OCI-LY3 (cell line): ENCODE measurements around the gene CUBN.

Source experiments
- H2AFZ ChIP-seq: fragments of 200-600, 300-600 bp; shearing (Covaris generic); 2 replicates; pipeline ENCODE4 v1.6.0; 2014; ENCODE audit warnings: antibody characterized with exemption, low read depth, low read length
- H3K27ac ChIP-seq: fragments of 200-600, 300-600 bp; sonication (generic); 2 replicates; pipeline ENCODE4 v1.5.1; 2014; ENCODE audit warnings: mild to moderate bottlenecking, low read length, moderate library complexity, mixed read lengths
- H3K27me3 ChIP-seq: fragments of 200-600, 300-600 bp; sonication (generic); 2 replicates; pipeline ENCODE4 v1.6.1; 2014; ENCODE audit warnings: low read depth, low read length, mixed read lengths
- H3K36me3 ChIP-seq: fragments of 200-600, 300-600 bp; sonication (generic); replicated peaks from 2 replicates; pipeline ENCODE3; 2014; ENCODE audit warnings: low read depth, low read length, mixed read lengths
- H3K4me1 ChIP-seq: fragments of 300-600, 200-600 bp; sonication (generic); 2 replicates; pipeline ENCODE4 v1.6.1; 2014; ENCODE audit warnings: low read length, mixed read lengths
- H3K4me2 ChIP-seq: fragments of 200-600, 300-600 bp; sonication (generic); 2 replicates; pipeline ENCODE4 v1.6.1; 2014; ENCODE audit warnings: low read length, mixed read lengths
- H3K4me3 ChIP-seq: fragments of 300-600, 200-600 bp; sonication (generic); 2 replicates; pipeline ENCODE4 v1.5.1; 2014; ENCODE audit warnings: antibody characterized with exemption, mild to moderate bottlenecking, low read length, moderate library complexity
- H3K79me2 ChIP-seq: fragments of 300-600, 200-600 bp; shearing (Covaris generic); 2 replicates; pipeline ENCODE4 v1.6.1; 2014; ENCODE audit warnings: mild to moderate bottlenecking, low read length, mixed read lengths
- H3K9ac ChIP-seq: fragments of 300-600, 200-600 bp; shearing (Covaris generic); 2 replicates; pipeline ENCODE4 v1.6.0; 2014; ENCODE audit warnings: mild to moderate bottlenecking, low read length, moderate library complexity
- H3K9me3 ChIP-seq: fragments of 200-600, 300-600 bp; shearing (Covaris generic); 2 replicates; pipeline ENCODE4 v1.6.1; 2014; ENCODE audit warnings: low read length, mixed read lengths; ENCODE audit not compliant: insufficient read depth
- H4K20me1 ChIP-seq: fragments of 200-600, 300-600 bp; sonication (generic); 2 replicates; pipeline ENCODE4 v1.6.1; 2016; ENCODE audit warnings: low read length, mixed read lengths; ENCODE audit not compliant: insufficient read depth
- CTCF ChIP-seq: fragments of 200-600, 300-600 bp; sonication (generic); IDR thresholded peaks from 2 replicates; pipeline ENCODE4 v1.5.1; 2014; ENCODE audit warnings: antibody characterized with exemption, low read length, low read depth
- EZH2phosphoT487 ChIP-seq: fragments of 200-600 bp; shearing (Covaris generic); IDR thresholded peaks from 2 replicates; pipeline ENCODE4 v1.6.1; 2018; ENCODE audit warnings: antibody characterized with exemption, mixed run types, low read depth

Gene CUBN

GRCh38 chr10:17147884-17148489 is 18.4 kb upstream of the CUBN start:
- Histone ChIP-seq H3K79me2 (no peaks in the 10 kb centered on the region), H3K4me3 (no peak overlapping the region), H3K4me1 (no peaks in the 10 kb centered on the region), H3K9me3 (no peaks in the 10 kb centered on the region), H4K20me1 (no peaks in the 10 kb centered on the region), H3K4me2 (no peak overlapping the region), H3K36me3 (no peaks in the 10 kb centered on the region), H3K9ac (no peak overlapping the region), H3K27me3 (no peaks in the 10 kb centered on the region), H3K27ac (no peak overlapping the region), H2AFZ (no peak overlapping the region)
- TF ChIP-seq CTCF, result no peak
- no peak for TF ChIP-seq EZH2phosphoT487

- H3K79me2 ChIP-seq, result no peaks in the 10 kb centered on the region
- no peak overlapping the region for H3K4me2 ChIP-seq
- H2AFZ ChIP-seq, result no peak overlapping the region
- H3K27me3 ChIP-seq, result no peaks in the 10 kb centered on the region
- H3K36me3 ChIP-seq, result no peaks in the 10 kb centered on the region
- TF ChIP-seq EZH2phosphoT487 (no peak), CTCF (no peak)
- H3K4me1 ChIP-seq, result no peaks in the 10 kb centered on the region
- H3K9me3 ChIP-seq, result no peaks in the 10 kb centered on the region
- no peaks in the 10 kb centered on the region for H4K20me1 ChIP-seq
- no peak overlapping the region for H3K9ac ChIP-seq
- no peak overlapping the region for H3K27ac ChIP-seq
- H3K4me3 ChIP-seq, result no peak overlapping the region
These were observed 17.3 kb upstream of the CUBN start for GRCh38 chr10:17146892-17147291.

- Histone ChIP-seq H3K9ac (no peak overlapping the region), H3K27me3 (no peaks in the 10 kb centered on the region), H3K79me2 (no peaks in the 10 kb centered on the region), H3K4me3 (no peak overlapping the region), H3K4me1 (no peaks in the 10 kb centered on the region), H2AFZ (no peak overlapping the region), H3K27ac (no peak overlapping the region), H4K20me1 (no peaks in the 10 kb centered on the region), H3K9me3 (no peaks in the 10 kb centered on the region), H3K4me2 (no peak overlapping the region), H3K36me3 (no peaks in the 10 kb centered on the region)
- no peak for TF ChIP-seq CTCF
- TF ChIP-seq EZH2phosphoT487, result no peak
These were observed 15.6 kb upstream of the CUBN start for GRCh38 chr10:17145239-17145638.

- H3K36me3 ChIP-seq, result no peaks in the 10 kb centered on the region
- H4K20me1 ChIP-seq, result no peaks in the 10 kb centered on the region
- H3K27me3 ChIP-seq, result no peaks in the 10 kb centered on the region
- TF ChIP-seq EZH2phosphoT487, result no peak
- TF ChIP-seq CTCF, result no peak
- H3K4me1 ChIP-seq, result no peaks in the 10 kb centered on the region
- no peak overlapping the region for H3K4me3 ChIP-seq
- H2AFZ ChIP-seq, result no peak overlapping the region
- H3K79me2 ChIP-seq, result no peaks in the 10 kb centered on the region
- no peak overlapping the region for H3K4me2 ChIP-seq
- H3K27ac ChIP-seq, result no peak overlapping the region
- no peak overlapping the region for H3K9ac ChIP-seq
- no peaks in the 10 kb centered on the region for H3K9me3 ChIP-seq
These were observed 15.1 kb upstream of the CUBN start for GRCh38 chr10:17144757-17145156.
